IMR-90 (cell line): ENCODE measurements around the gene XAB2. TPM values are rescaled to one million over a fixed set of nuclear protein-coding genes. Genes with fewer than 3 reads are reported as not detected.

Experiments used
- ATAC-seq: fragments of 200-7000 bp; cut with Tn5 transposase; 2 replicates; pipeline ENCODE4 v1.9.1; 2020; ENCODE audit warnings: low read depth, mild to moderate bottlenecking, moderate library complexity
- BruUV-seq: library from RNA; stranded (reverse); fragments of 400-500 nt; replicated peaks from 2 replicates; lab custom pipeline; 2021; lab: Mats Ljungman, UMichigan
- CTCF ChIA-PET: fragments of 300-600 bp; formaldehyde crosslinking; extraction: SDS; loops from one replicate; lab custom pipeline; 2021; ENCODE audit warnings: antibody characterized with exemption; lab: Yijun Ruan, JAX
- POLR2A ChIA-PET: fragments of 300-600 bp; sonication (Branson Sonifier 250); formaldehyde crosslinking; loops from one replicate; lab custom pipeline; 2022; ENCODE audit warnings: antibody characterized with exemption; ENCODE audit not compliant: unreplicated experiment; lab: Charles Lee
- DNase-seq: peaks from one replicate; pipeline ENCODE4 v3.0.0; 2013
- H2AFZ ChIP-seq: replicated peaks from 2 replicates; pipeline ENCODE3; 2013; ENCODE audit warnings: low read length, mild to moderate bottlenecking; ENCODE audit not compliant: poor library complexity
- H2AK5ac ChIP-seq: 2 replicates; pipeline ENCODE4 v1.6.1; 2013; ENCODE audit warnings: low read depth, low read length, inconsistent platforms
- H2AK9ac ChIP-seq: replicated peaks from 2 replicates; pipeline ENCODE3; 2013; ENCODE audit warnings: mild to moderate bottlenecking, low read depth, low read length, moderate library complexity; ENCODE audit not compliant: poor library complexity
- H2BK120ac ChIP-seq: 2 replicates; pipeline ENCODE4 v1.6.1; 2013; ENCODE audit warnings: low read depth, low read length, inconsistent platforms
- H2BK15ac ChIP-seq: 3 replicates; pipeline ENCODE4 v1.6.1; 2013; ENCODE audit warnings: low read depth, low read length, inconsistent platforms
- H2BK20ac ChIP-seq: 2 replicates; pipeline ENCODE4 v1.6.1; 2013; ENCODE audit warnings: low read depth, mild to moderate bottlenecking, inconsistent platforms, low read length, moderate library complexity
- H2BK5ac ChIP-seq: 2 replicates; pipeline ENCODE4 v1.6.1; 2013; ENCODE audit warnings: mild to moderate bottlenecking, low read depth, low read length, inconsistent platforms; ENCODE audit not compliant: poor library complexity, severe bottlenecking
- H3K14ac ChIP-seq: replicated peaks from 2 replicates; pipeline ENCODE4 v1.6.1; 2013; ENCODE audit warnings: low read depth, low read length, inconsistent platforms
- H3K18ac ChIP-seq: 2 replicates; pipeline ENCODE4 v1.6.1; 2013; ENCODE audit warnings: low read depth, low read length, control low read depth
- H3K23ac ChIP-seq: 2 replicates; pipeline ENCODE4 v1.6.1; 2013; ENCODE audit warnings: low read depth, low read length, inconsistent platforms
- H3K27ac ChIP-seq: 2 replicates; pipeline ENCODE4 v1.5.1; 2013; ENCODE audit warnings: mild to moderate bottlenecking, control low read depth, low read length; ENCODE audit not compliant: insufficient read depth
- H3K27me3 ChIP-seq: 2 replicates; pipeline ENCODE4 v1.6.1; 2013; ENCODE audit warnings: low read length; ENCODE audit not compliant: control insufficient read depth, insufficient read depth
- H3K36me3 ChIP-seq: 2 replicates; pipeline ENCODE4 v1.6.1; 2013; ENCODE audit warnings: low read length, mixed read lengths; ENCODE audit not compliant: control insufficient read depth, insufficient read depth
- H3K4ac ChIP-seq: 2 replicates; pipeline ENCODE4 v1.6.1; 2013; ENCODE audit warnings: low read depth, low read length, inconsistent platforms
- H3K4me1 ChIP-seq: 2 replicates; pipeline ENCODE4 v1.6.1; 2013; ENCODE audit warnings: low read length, mixed read lengths; ENCODE audit not compliant: control insufficient read depth, insufficient read depth
- H3K4me2 ChIP-seq: 2 replicates; pipeline ENCODE4 v1.6.1; 2013; ENCODE audit warnings: low read depth, mild to moderate bottlenecking, control low read depth, low read length, moderate library complexity
- H3K4me3 ChIP-seq: 2 replicates; pipeline ENCODE4 v1.5.1; 2013; ENCODE audit warnings: low read depth, mild to moderate bottlenecking, control low read depth, low read length, moderate library complexity; ENCODE audit not compliant: insufficient read depth
- H3K56ac ChIP-seq: 2 replicates; pipeline ENCODE4 v1.6.1; 2013; ENCODE audit warnings: low read length, inconsistent platforms; ENCODE audit not compliant: insufficient read depth; ENCODE audit errors: extremely low read depth
- H3K79me1 ChIP-seq, 2 experiments: 2 replicates each; pipeline ENCODE4 v1.6.1; 2013; ENCODE audit warnings: low read length in 2 of 2, inconsistent platforms in 1 of 2, low read depth in 1 of 2
- H3K9ac ChIP-seq: 2 replicates; pipeline ENCODE4 v1.6.1; 2013; ENCODE audit warnings: low read depth, low read length, control low read depth
- H3K9me1 ChIP-seq: 2 replicates; pipeline ENCODE4 v1.6.1; 2013; ENCODE audit warnings: low read length, inconsistent platforms; ENCODE audit not compliant: insufficient read depth
- H3K9me3 ChIP-seq: 2 replicates; pipeline ENCODE4 v1.6.1; 2013; ENCODE audit warnings: low read length; ENCODE audit not compliant: control insufficient read depth, insufficient read depth
- H4K20me1 ChIP-seq: 2 replicates; pipeline ENCODE4 v1.6.1; 2013; ENCODE audit warnings: low read length, inconsistent platforms; ENCODE audit not compliant: insufficient read depth
- H4K5ac ChIP-seq: 2 replicates; pipeline ENCODE4 v1.6.1; 2013; ENCODE audit warnings: mild to moderate bottlenecking, low read depth, low read length, control low read depth
- H4K8ac ChIP-seq, 2 experiments: 2 replicates each; pipeline ENCODE4 v1.6.1; 2013; ENCODE audit warnings: low read depth in 2 of 2, low read length in 2 of 2, control low read depth in 1 of 2, inconsistent platforms in 1 of 2
- H4K91ac ChIP-seq: 2 replicates; pipeline ENCODE4 v1.6.1; 2013; ENCODE audit warnings: low read depth, low read length, inconsistent platforms; ENCODE audit not compliant: insufficient read depth
- CHD1 ChIP-seq: IDR thresholded peaks from 2 replicates; pipeline ENCODE4 v1.6.1; 2012; ENCODE audit warnings: low read depth, low read length, improper control_type of control experiment
- NFE2L2 ChIP-seq: fragments of 150-350 bp; IDR thresholded peaks from 2 replicates; pipeline ENCODE4 v1.6.1; 2016; ENCODE audit warnings: low read depth, mild to moderate bottlenecking, low read length
- POLR2A ChIP-seq: IDR thresholded peaks from 2 replicates; pipeline ENCODE4 v1.6.1; 2012; ENCODE audit warnings: mild to moderate bottlenecking, low read depth, low read length
- RFX5 ChIP-seq: IDR thresholded peaks from 2 replicates; pipeline ENCODE4 v1.8.0; 2012; ENCODE audit warnings: low read depth, mild to moderate bottlenecking, low read length, moderate library complexity
- whole genome bisulfite sequencing, 2 experiments: methylation state at CpG; one replicate each; pipeline versions ENCODE4 v1.1.5 to v1.1.7; 2013; ENCODE audit warnings: missing lambda C conversion rate in 2 of 2; ENCODE audit not compliant: insufficient read length in 1 of 2; ENCODE audit errors: extremely low coverage in 2 of 2; 5-methylcytosine and 5-hydroxymethylcytosine counted together
- dilution Hi-C: fragments of 300-500 bp; cut with HindIII; formaldehyde crosslinking; loops from one replicate; pipeline ENCODE4 v1.14.3; 2018; ENCODE audit warnings: low sequenced_read_pairs; ENCODE audit not compliant: unreplicated experiment
- in situ Hi-C: fragments of 300-500 bp; cut with MboI; formaldehyde crosslinking; loops from 3 replicates; pipeline ENCODE4 v1.14.3; 2019; ENCODE audit warnings: low sequenced_read_pairs, inconsistent platforms, mixed read lengths
- intact Hi-C: fragments of 100-400 bp; cut with micrococcal nuclease; formaldehyde crosslinking; loops from 2 replicates; pipeline ENCODE4 v1.10.0; 2022
- polyA plus RNA-seq, 3 experiments: library from polyadenylated mRNA; depleted of rRNA; stranded (reverse); fragments of >200 nt; gene quantifications; 2 replicates each; pipeline ENCODE4 v1.2.3, GENCODE V29; 2012; ENCODE audit warnings: low replicate concordance in 1 of 3
- total RNA-seq: library from RNA; depleted of rRNA; stranded (reverse); fragments of >200 nt; gene quantifications from 2 replicates; pipeline ENCODE4 v1.2.3, GENCODE V29; 2012

The XAB2 gene
- total and polyA plus RNA-seq, 2 of the 4 experiments (the other 2 are of a cell fraction): 29.9 to 34.4 TPM

DNA sequence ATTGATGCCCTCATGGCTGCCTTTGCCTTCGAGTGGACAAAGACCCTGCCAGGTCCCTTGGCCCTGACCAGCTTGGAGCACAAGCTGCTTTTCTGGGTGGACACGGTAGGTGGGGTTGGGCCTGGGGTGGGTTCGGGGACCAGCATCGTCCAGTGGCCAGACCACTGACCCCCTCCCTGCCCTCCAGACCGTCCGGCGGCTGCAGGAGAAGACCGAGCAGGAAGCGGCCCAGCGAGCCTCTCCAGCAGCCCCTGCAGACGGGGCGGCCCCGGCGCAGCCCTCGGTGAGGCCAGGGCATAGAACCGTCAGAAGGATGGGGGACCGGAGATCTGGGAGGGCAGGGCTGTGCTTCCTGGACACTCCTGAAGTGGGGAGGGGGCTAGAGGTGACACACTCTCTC, 23.1 kb downstream of the XAB2 start:
- Histone ChIP-seq H2BK120ac (no peak overlapping the region), H3K36me3 (no peaks in the 10 kb centered on the region), H2AK5ac (no peak overlapping the region), H3K18ac (no peak overlapping the region), H3K79me1 (no peaks in the 10 kb centered on the region), H3K23ac (no peak overlapping the region), H3K9ac (no peak overlapping the region), H3K27me3 (peaks cover 4% of the 10 kb centered on the region; the same call in 1 of the 2 replicates), H3K4me1 (no peaks in the 10 kb centered on the region), H3K4me3 (no peak overlapping the region), H4K20me1 (no peaks in the 10 kb centered on the region), H2AFZ (no peak overlapping the region), H3K56ac (no peak overlapping the region), H3K4ac (no peak overlapping the region), H2AK9ac (no peak overlapping the region), H3K14ac (no peak overlapping the region), H3K9me1 (no peaks in the 10 kb centered on the region), H3K4me2 (no peak overlapping the region), H4K91ac (no peak overlapping the region), H2BK5ac (no peak overlapping the region), H2BK20ac (no peak overlapping the region), H4K8ac (no peak overlapping the region), H4K5ac (no peak overlapping the region), H3K9me3 (no peaks in the 10 kb centered on the region), H2BK15ac (no peak overlapping the region), H3K27ac (no peak overlapping the region)
- intact Hi-C loops: no loop called here
- in situ Hi-C loops: no loop called here
- ATAC-seq (no peak), DNase-seq (no peak)
- BruUV-seq: no TSS peak
- TF ChIP-seq POLR2A: no peak
- TF ChIP-seq RFX5: no peak
- no peak for TF ChIP-seq CHD1
- TF ChIP-seq NFE2L2: no peak
- WGBS, 2 experiments: 73% methylated on average over 3 of the region's 17 CpGs; no CpG with 5 or more reads in 1 of the 2 experiments
- CTCF ChIA-PET: no interaction called here
- POLR2A ChIA-PET: no interaction called here
- dilution Hi-C loops: no loop called here
